MM.1S (cell line): ENCODE data around the gene HS1BP3.

Experiments used
- DNase-seq: peaks from one replicate; pipeline ENCODE4 v3.0.0-alpha.2; 2015
- H2AFZ ChIP-seq: fragments of 300-600 bp; sonication (generic); 2 replicates; pipeline ENCODE4 v1.6.0; 2016; ENCODE audit warnings: antibody characterized with exemption, low read length
- H3F3A ChIP-seq: fragments of 300-600 bp; sonication (generic); 2 replicates; pipeline ENCODE4 v1.6.1; 2016; ENCODE audit warnings: mild to moderate bottlenecking, antibody characterized with exemption, low read length, moderate library complexity, mixed read lengths; ENCODE audit not compliant: insufficient read depth
- H3K27ac ChIP-seq: fragments of 300-600 bp; sonication (generic); 2 replicates; pipeline ENCODE4 v1.5.1; 2016; ENCODE audit warnings: mild to moderate bottlenecking, low read length
- H3K27me3 ChIP-seq: fragments of 300-600 bp; sonication (generic); replicated peaks from 2 replicates; pipeline ENCODE4 v1.6.0; 2016; ENCODE audit warnings: low read length; ENCODE audit not compliant: insufficient read depth
- H3K36me3 ChIP-seq: fragments of 300-600 bp; sonication (generic); replicated peaks from 2 replicates; pipeline ENCODE4 v1.6.1; 2016; ENCODE audit warnings: mild to moderate bottlenecking, low read length, mixed read lengths; ENCODE audit not compliant: insufficient read depth
- H3K4me1 ChIP-seq: fragments of 300-600 bp; sonication (generic); 2 replicates; pipeline ENCODE4 v1.6.1; 2016; ENCODE audit warnings: low read length, mixed read lengths
- H3K4me2 ChIP-seq: fragments of 300-600 bp; sonication (generic); 2 replicates; pipeline ENCODE4 v1.6.0; 2016; ENCODE audit warnings: low read depth, low read length
- H3K4me3 ChIP-seq: fragments of 300-600 bp; sonication (generic); 2 replicates; pipeline ENCODE4 v1.5.1; 2016; ENCODE audit warnings: low read length, mixed read lengths
- H3K79me2 ChIP-seq: fragments of 300-600 bp; sonication (generic); 2 replicates; pipeline ENCODE4 v1.6.1; 2016; ENCODE audit warnings: mixed run types, low read length, mixed read lengths
- H3K9ac ChIP-seq: fragments of 300-600 bp; sonication (generic); 2 replicates; pipeline ENCODE4 v1.6.1; 2016; ENCODE audit warnings: low read length, mixed read lengths
- H3K9me2 ChIP-seq: fragments of 300-600 bp; sonication (generic); replicated peaks from 2 replicates; pipeline ENCODE4 v1.6.1; 2016; ENCODE audit warnings: mild to moderate bottlenecking, low read length, mixed read lengths; ENCODE audit not compliant: insufficient read depth
- H3K9me3 ChIP-seq: fragments of 300-600 bp; sonication (generic); replicated peaks from 2 replicates; pipeline ENCODE4 v1.6.1; 2016; ENCODE audit warnings: mild to moderate bottlenecking, low read length, mixed read lengths; ENCODE audit not compliant: insufficient read depth
- H4K20me1 ChIP-seq: fragments of 300-600 bp; sonication (generic); 2 replicates; pipeline ENCODE4 v1.6.1; 2016; ENCODE audit warnings: mild to moderate bottlenecking, low read length, moderate library complexity, mixed read lengths; ENCODE audit not compliant: insufficient read depth
- CTCF ChIP-seq: fragments of 300-600 bp; sonication (generic); IDR thresholded peaks from 2 replicates; pipeline ENCODE4 v1.5.1; 2016; ENCODE audit warnings: antibody characterized with exemption, low read length, mixed read lengths
- EZH2 ChIP-seq: fragments of 300-600 bp; sonication (generic); optimal IDR thresholded peaks from 2 replicates; pipeline ENCODE3; 2017; ENCODE audit warnings: low read depth, mild to moderate bottlenecking, antibody characterized with exemption, low read length, mixed read lengths
- EZH2phosphoT487 ChIP-seq: fragments of 300-600 bp; sonication (generic); IDR thresholded peaks from 2 replicates; pipeline ENCODE4 v1.6.1; 2018; ENCODE audit warnings: antibody characterized with exemption, low read length

HS1BP3 gene

GRCh38 chr2:20571231-20571630 is 79.7 kb downstream of the HS1BP3 start:
- H3F3A ChIP-seq, result no peaks in the 10 kb centered on the region
- H3K4me2 ChIP-seq, result no peak overlapping the region
- H3K9me3 ChIP-seq, result no peaks in the 10 kb centered on the region
- no peaks in the 10 kb centered on the region for H3K9me2 ChIP-seq
- no peak for TF ChIP-seq EZH2
- no peak for TF ChIP-seq CTCF
- no peak for TF ChIP-seq EZH2phosphoT487
- no peak overlapping the region for H3K4me3 ChIP-seq
- H2AFZ ChIP-seq, result no peak overlapping the region
- no peak for DNase-seq
- H3K4me1 ChIP-seq, result peaks cover 7% of the 10 kb centered on the region
- no peak overlapping the region for H3K27ac ChIP-seq
- no peak overlapping the region for H3K9ac ChIP-seq
- no peaks in the 10 kb centered on the region for H4K20me1 ChIP-seq
- no peaks in the 10 kb centered on the region for H3K27me3 ChIP-seq
- H3K36me3 ChIP-seq, result no peaks in the 10 kb centered on the region
- no peaks in the 10 kb centered on the region for H3K79me2 ChIP-seq

DNA sequence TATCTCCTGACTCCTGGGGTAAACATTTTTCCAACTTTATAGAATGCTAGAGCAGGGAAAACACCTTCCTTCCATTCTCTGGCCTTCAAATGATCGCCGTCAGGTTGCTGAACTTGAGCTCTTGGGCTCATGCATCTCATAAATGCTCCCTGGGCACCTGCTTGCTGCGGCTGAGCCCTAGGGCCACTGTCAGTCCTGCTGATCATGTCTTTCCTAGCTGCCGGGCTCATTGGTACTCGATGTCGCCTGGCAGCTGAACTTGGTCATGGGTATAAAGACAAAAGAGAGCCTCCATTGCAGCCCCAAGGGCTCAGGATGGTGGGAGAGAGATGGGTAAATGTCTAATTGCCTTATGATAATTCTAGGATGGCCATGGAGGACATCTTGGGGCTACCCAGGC is 80.6 kb downstream of the HS1BP3 start:
- H3K27ac ChIP-seq, result no peak overlapping the region
- H3K9ac ChIP-seq, result no peak overlapping the region
- H3F3A ChIP-seq, result no peaks in the 10 kb centered on the region
- H4K20me1 ChIP-seq, result no peaks in the 10 kb centered on the region
- TF ChIP-seq EZH2 (no peak), CTCF (no peak), EZH2phosphoT487 (no peak)
- H3K4me1 ChIP-seq, result no peaks in the 10 kb centered on the region
- no peak overlapping the region for H3K4me3 ChIP-seq
- no peaks in the 10 kb centered on the region for H3K27me3 ChIP-seq
- H3K9me2 ChIP-seq, result no peaks in the 10 kb centered on the region
- no peaks in the 10 kb centered on the region for H3K36me3 ChIP-seq
- DNase-seq, result no peak
- H2AFZ ChIP-seq, result no peak overlapping the region
- no peak overlapping the region for H3K4me2 ChIP-seq
- H3K9me3 ChIP-seq, result no peaks in the 10 kb centered on the region
- no peaks in the 10 kb centered on the region for H3K79me2 ChIP-seq

GRCh38 chr2:20569464-20570223 is 81.3 kb downstream of the HS1BP3 start:
- Histone ChIP-seq H3K9ac (no peak overlapping the region), H3K4me2 (no peak overlapping the region), H3K79me2 (no peaks in the 10 kb centered on the region), H2AFZ (no peak overlapping the region), H3K4me3 (no peak overlapping the region), H3F3A (no peaks in the 10 kb centered on the region), H3K36me3 (no peaks in the 10 kb centered on the region), H3K9me2 (no peaks in the 10 kb centered on the region), H3K4me1 (peaks cover 3% of the 10 kb centered on the region; the same call in 1 of the 2 replicates), H3K27me3 (no peaks in the 10 kb centered on the region), H3K27ac (no peak overlapping the region), H3K9me3 (no peaks in the 10 kb centered on the region), H4K20me1 (no peaks in the 10 kb centered on the region)
- TF ChIP-seq EZH2 (no peak), CTCF (no peak), EZH2phosphoT487 (no peak)
- DNase-seq, result no peak
